HK-2 (cell line): ENCODE results near the gene PCSK6.

ENCODE experiments used
- DNase-seq: peaks from one replicate; pipeline ENCODE4 v3.0.0-alpha.2; 2018; ENCODE audit not compliant: unreplicated experiment

Gene PCSK6

GRCh38 chr15:101446518-101447167 is 42.9 kb downstream of the PCSK6 start:
- no peak for DNase-seq

GRCh38 chr15:101445562-101446517 is 43.7 kb downstream of the PCSK6 start:
- no peak for DNase-seq

GRCh38 chr15:101444807-101445508 is 44.5 kb downstream of the PCSK6 start:
- DNase-seq = no peak

- no peak for DNase-seq
Measured at GRCh38 chr15:101444015-101444414, 45.5 kb downstream of the PCSK6 start.

- no peak for DNase-seq
Measured at GRCh38 chr15:101442272-101442671, 47.2 kb downstream of the PCSK6 start.

- no peak for DNase-seq
Measured at GRCh38 chr15:101441696-101442095, 47.8 kb downstream of the PCSK6 start.

GRCh38 chr15:101440846-101441590 is 48.5 kb downstream of the PCSK6 start:
- DNase-seq = no peak

- DNase-seq = no peak
Measured at GRCh38 chr15:101439920-101440319, 49.6 kb downstream of the PCSK6 start.

- no peak for DNase-seq
Measured at GRCh38 chr15:101439285-101439919, 50.1 kb downstream of the PCSK6 start.

- DNase-seq = no peak
Measured at GRCh38 chr15:101438482-101439284, 50.8 kb downstream of the PCSK6 start.

- no peak for DNase-seq
Measured at GRCh38 chr15:101437618-101438481, 51.7 kb downstream of the PCSK6 start.

- no peak for DNase-seq
Measured at GRCh38 chr15:101437209-101437608, 52.3 kb downstream of the PCSK6 start.

GRCh38 chr15:101436526-101436925 is 53.0 kb downstream of the PCSK6 start:
- DNase-seq = no peak

- no peak for DNase-seq
Measured at GRCh38 chr15:101435761-101436160, 53.7 kb downstream of the PCSK6 start.

- DNase-seq = no peak
Measured at GRCh38 chr15:101434032-101434920, 55.2 kb downstream of the PCSK6 start.

GRCh38 chr15:101433396-101433795 is 56.1 kb downstream of the PCSK6 start:
- no peak for DNase-seq

- no peak for DNase-seq
Measured at GRCh38 chr15:101432982-101433381, 56.5 kb downstream of the PCSK6 start.

GRCh38 chr15:101431748-101432147 is 57.8 kb downstream of the PCSK6 start:
- no peak for DNase-seq
